Stimulated activated CD4-positive, alpha-beta T cell treated with anti-CD3 and anti-CD28 coated beads, Interleukin-1b, Interleukin-23, amount 100 ng/mL, for 1 hour (primary cell): ENCODE measurements around the gene AGR3.

ENCODE experiments used
- DNase-seq, 2 donors: peaks; one replicate each; pipeline ENCODE4 v3.0.0-alpha.2; 2020; ENCODE audit warnings: low read depth in 2 of 2

AGR3 gene

GRCh38 chr7:16881844-16882243, at the start of gene AGR3:
AGR3 (minus strand) TSS chr7:16881983; CDS start chr7:16878618, 3,365 bp downstream.
- DNase-seq, result no peak

GRCh38 chr7:16930946-16931345, 49.2 kb upstream of the AGR3 start:
- no peak for DNase-seq

- DNase-seq, result no peak
Measured at GRCh38 chr7:16929146-16929762, 47.5 kb upstream of the AGR3 start.

GRCh38 chr7:16926861-16927260, 45.1 kb upstream of the AGR3 start:
- no peak for DNase-seq

- no peak for DNase-seq
Measured at GRCh38 chr7:16926283-16926682, 44.5 kb upstream of the AGR3 start.

- DNase-seq, result no peak
Measured at GRCh38 chr7:16925609-16926008, 43.8 kb upstream of the AGR3 start.

GRCh38 chr7:16923019-16923418, 41.2 kb upstream of the AGR3 start:
- no peak for DNase-seq

- no peak for DNase-seq
Measured at GRCh38 chr7:16921644-16922257, 40.0 kb upstream of the AGR3 start.

GRCh38 chr7:16921151-16921550, 39.4 kb upstream of the AGR3 start:
- DNase-seq, result no peak

- no peak for DNase-seq
Measured at GRCh38 chr7:16919440-16919839, 37.7 kb upstream of the AGR3 start.

- DNase-seq, result no peak
Measured at GRCh38 chr7:16918288-16918895, 36.6 kb upstream of the AGR3 start.

- DNase-seq, result no peak
Measured at GRCh38 chr7:16916738-16917137, 35.0 kb upstream of the AGR3 start.

- DNase-seq, result no peak
Measured at GRCh38 chr7:16916105-16916639, 34.4 kb upstream of the AGR3 start.

GRCh38 chr7:16915405-16915804, 33.6 kb upstream of the AGR3 start:
- DNase-seq, result no peak

GRCh38 chr7:16914771-16915170, 33.0 kb upstream of the AGR3 start:
- DNase-seq, result no peak

GRCh38 chr7:16913643-16914042, 31.9 kb upstream of the AGR3 start:
- no peak for DNase-seq

- DNase-seq, result no peak
Measured at GRCh38 chr7:16912540-16912939, 30.8 kb upstream of the AGR3 start.

GRCh38 chr7:16908561-16908960, 26.8 kb upstream of the AGR3 start:
- no peak for DNase-seq

- DNase-seq, result no peak
Measured at GRCh38 chr7:16905300-16906044, 23.7 kb upstream of the AGR3 start.

GRCh38 chr7:16904076-16904475, 22.3 kb upstream of the AGR3 start:
- no peak for DNase-seq

GRCh38 chr7:16900209-16900768, 18.5 kb upstream of the AGR3 start:
- DNase-seq, result no peak
